Stimulated activated CD8-positive, alpha-beta memory T cell treated with anti-CD3 and anti-CD28 coated beads, Interleukin-4, amount 100 ng/mL, for 1 hour (primary cell): ENCODE data around the gene UBXN1.
"Not testable (repeated sequence)": the region's sequence is repeated elsewhere in the genome, so short reads cannot be mapped to it uniquely, and the experiment has no call there.

Source experiments
- DNase-seq, 2 donors: peaks; one replicate each; pipeline ENCODE4 v3.0.0-alpha.2; 2020; ENCODE audit warnings: low read depth in 2 of 2, low spot score in 1 of 2

The UBXN1 gene

GRCh38 chr11:62673196-62673525, 5.7 kb downstream of the UBXN1 start:
- no peak for DNase-seq

GRCh38 chr11:62671608-62672389, 7.1 kb downstream of the UBXN1 start, which contains the start of the genes LBHD1 and UQCC3:
Gene LBHD1, minus strand, starts transcription at chr11:62672267. Its CDS starts 2,236 bp downstream, at chr11:62670031.
Gene UQCC3, plus strand, starts transcription at chr11:62671673. Its CDS starts 73 bp downstream, at chr11:62671746.
- peak; percentile 32 to 41 for DNase-seq

- DNase-seq, result no peak
These were observed 7.7 kb downstream of the UBXN1 start for GRCh38 chr11:62671236-62671607.

GRCh38 chr11:62669420-62670161, 9.3 kb downstream of the UBXN1 start:
- no peak for DNase-seq

GRCh38 chr11:62667460-62667859, 11.4 kb downstream of the UBXN1 start:
- no peak for DNase-seq

- DNase-seq, result no peak
These were observed 12.5 kb downstream of the UBXN1 start for GRCh38 chr11:62666259-62666926.

GRCh38 chr11:62665599-62666258, 13.1 kb downstream of the UBXN1 start:
- peak; percentile 17 to 45 for DNase-seq

- DNase-seq, result peak; percentile 93 to 95
These were observed 13.7 kb downstream of the UBXN1 start, which contains the start of the genes C11orf98 and CSKMT for GRCh38 chr11:62665075-62665598. Gene C11orf98, minus strand, starts transcription at chr11:62665210. Its CDS starts 41 bp downstream, at chr11:62665169. Gene CSKMT, plus strand, starts transcription at chr11:62665312. Its CDS starts 568 bp downstream, at chr11:62665880.

GRCh38 chr11:62664405-62665074, 14.3 kb downstream of the UBXN1 start:
- DNase-seq, result peak in 1 of 2 donors; percentile 21

GRCh38 chr11:62656796-62657429, 22.0 kb downstream of the UBXN1 start:
- DNase-seq, result no peak

GRCh38 chr11:62654297-62654696, 24.6 kb downstream of the UBXN1 start:
- DNase-seq, result no peak

- DNase-seq, result no peak
These were observed 26.5 kb downstream of the UBXN1 start for GRCh38 chr11:62652161-62653006.

GRCh38 chr11:62650283-62650682, 28.6 kb downstream of the UBXN1 start:
- not testable (repeated sequence) for DNase-seq

- DNase-seq, result no peak
These were observed 29.4 kb downstream of the UBXN1 start for GRCh38 chr11:62649486-62649885.

GRCh38 chr11:62648967-62649364, 29.9 kb downstream of the UBXN1 start:
- DNase-seq, result no peak

- DNase-seq, result no peak
These were observed 30.5 kb downstream of the UBXN1 start for GRCh38 chr11:62648185-62648966.

- DNase-seq, result no peak
These were observed 31.3 kb downstream of the UBXN1 start for GRCh38 chr11:62647609-62648005.
